Tibial nerve (tissue), 4 donors: ENCODE results near the gene ZNHIT6.

Experiments
- CTCF ChIP-seq, 5 experiments: fragments of 200-600 bp in 3 of 5; fragments of 450-650 bp in 2 of 5; sonication (generic) in 3 of 5; IDR thresholded peaks; one replicate each; pipeline ENCODE4 v1.5.1; 2016 to 2019; ENCODE audit warnings: antibody characterized with exemption in 5 of 5, mild to moderate bottlenecking in 3 of 5, moderate library complexity in 2 of 5
- EP300 ChIP-seq, 2 donors: sonication (generic); formaldehyde crosslinking; IDR thresholded peaks; one replicate each; pipeline ENCODE4 v1.6.1; 2017; ENCODE audit warnings: antibody characterized with exemption in 2 of 2, mild to moderate bottlenecking in 1 of 2

GRCh38 chr1:85638412-85638811 lies 69.8 kb downstream of the ZNHIT6 start:
- TF ChIP-seq EP300 (IDR thresholded peaks at IDR 0.05) (no peak), CTCF (IDR thresholded peaks at IDR 0.05) (no peak)
